ENCODE data around the gene TMPRSS6.

GRCh38 chr22:37047006-37047405, 62.5 kb downstream of the TMPRSS6 start:
- no peak for TF ChIP-seq CTCF (IDR thresholded peaks at IDR 0.05)
- no peak for TF ChIP-seq POLR2A (IDR thresholded peaks at IDR 0.05)

Data from esophagus squamous epithelium (tissue), 4 donors.